Esophagus squamous epithelium (tissue), 4 donors: ENCODE results near the gene TMA16.

Experiments
- POLR2A ChIP-seq, 4 donors: fragments of 450-650 bp; IDR thresholded peaks; one replicate each; pipeline ENCODE4 v1.6.1; 2017; ENCODE audit warnings: antibody characterized with exemption in 4 of 4, mild to moderate bottlenecking in 4 of 4, moderate library complexity in 3 of 4
- TF ChIP-seq, protein P1 (sequence below), 6 experiments: fragments of 450-650 bp in 4 of 6; fragments of 200-600 bp in 2 of 6; sonication (generic) in 2 of 6; IDR thresholded peaks; one replicate each; pipeline ENCODE4 v1.5.1; 2016 to 2019; ENCODE audit warnings: antibody characterized with exemption in 6 of 6, mild to moderate bottlenecking in 4 of 6, moderate library complexity in 4 of 6

DNA sequence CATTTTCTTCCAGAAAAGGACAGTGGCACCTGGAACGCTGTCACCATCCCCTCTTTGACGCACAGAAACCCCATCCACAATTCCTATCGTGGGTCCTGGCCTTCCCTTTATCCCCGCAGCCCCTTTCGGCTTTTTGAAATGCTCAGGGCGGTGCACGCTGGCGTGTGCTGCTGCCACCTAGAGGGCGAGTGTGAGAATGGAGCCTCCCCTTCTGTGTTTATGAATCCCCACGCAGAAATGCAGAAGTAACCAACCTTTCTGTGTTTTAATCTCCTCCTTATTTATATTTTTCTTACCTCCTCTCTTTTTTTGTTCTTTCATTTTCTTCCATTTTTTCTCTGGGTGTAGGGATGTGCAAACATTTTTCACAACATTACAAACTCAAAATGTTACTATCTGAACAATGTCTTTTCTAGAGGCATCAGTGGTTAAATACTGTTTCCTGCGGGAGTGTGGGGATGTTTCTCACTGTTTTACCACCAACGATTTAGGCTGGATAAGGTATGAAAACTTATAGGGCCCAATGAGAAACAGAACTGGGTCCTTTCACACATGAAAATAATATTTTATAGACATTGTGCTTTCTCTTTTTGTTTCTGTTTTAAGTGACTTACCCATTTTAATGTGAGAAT, 50.0 kb downstream of the TMA16 start:
- TF ChIP-seq, protein P1, sequence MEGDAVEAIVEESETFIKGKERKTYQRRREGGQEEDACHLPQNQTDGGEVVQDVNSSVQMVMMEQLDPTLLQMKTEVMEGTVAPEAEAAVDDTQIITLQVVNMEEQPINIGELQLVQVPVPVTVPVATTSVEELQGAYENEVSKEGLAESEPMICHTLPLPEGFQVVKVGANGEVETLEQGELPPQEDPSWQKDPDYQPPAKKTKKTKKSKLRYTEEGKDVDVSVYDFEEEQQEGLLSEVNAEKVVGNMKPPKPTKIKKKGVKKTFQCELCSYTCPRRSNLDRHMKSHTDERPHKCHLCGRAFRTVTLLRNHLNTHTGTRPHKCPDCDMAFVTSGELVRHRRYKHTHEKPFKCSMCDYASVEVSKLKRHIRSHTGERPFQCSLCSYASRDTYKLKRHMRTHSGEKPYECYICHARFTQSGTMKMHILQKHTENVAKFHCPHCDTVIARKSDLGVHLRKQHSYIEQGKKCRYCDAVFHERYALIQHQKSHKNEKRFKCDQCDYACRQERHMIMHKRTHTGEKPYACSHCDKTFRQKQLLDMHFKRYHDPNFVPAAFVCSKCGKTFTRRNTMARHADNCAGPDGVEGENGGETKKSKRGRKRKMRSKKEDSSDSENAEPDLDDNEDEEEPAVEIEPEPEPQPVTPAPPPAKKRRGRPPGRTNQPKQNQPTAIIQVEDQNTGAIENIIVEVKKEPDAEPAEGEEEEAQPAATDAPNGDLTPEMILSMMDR (IDR thresholded peaks at IDR 0.05), result peak; percentile 71 to 90 (median 78)
- no peak for TF ChIP-seq POLR2A (IDR thresholded peaks at IDR 0.05)
